Spleen (tissue), 7 donors: ENCODE data around the gene TMEM117.

ENCODE experiments used
- POLR2AphosphoS5 ChIP-seq, 3 donors: sonication (generic); formaldehyde crosslinking; IDR thresholded peaks; one replicate each; pipeline ENCODE4 v1.5.1; 2017; ENCODE audit warnings: antibody characterized with exemption in 3 of 3
- TF ChIP-seq, protein P1 (sequence below), 11 experiments: fragments of 200-600 bp in 7 of 11; fragments of 450-650 bp in 4 of 11; sonication (generic) in 4 of 11; IDR thresholded peaks in 8 of 11; conservative IDR thresholded peaks in 3 of 11; 1 replicate in 7 of 11; 2 replicates in 4 of 11; pipeline versions ENCODE4 v1.4.0 to v1.8.0; 2016 to 2021; ENCODE audit warnings: antibody characterized with exemption in 11 of 11, inconsistent platforms in 4 of 11, mild to moderate bottlenecking in 1 of 11
- donor health status: DM: no; HTN: no; CAD: no; lungs with moderate emphysema.
- donor health status: DM: no; HTN: no; CAD: no.
- donor health status: DM: no; HTN: no; CAD: no.

- TF ChIP-seq POLR2AphosphoS5 (IDR thresholded peaks at IDR 0.05), result no peak
- TF ChIP-seq, protein P1, sequence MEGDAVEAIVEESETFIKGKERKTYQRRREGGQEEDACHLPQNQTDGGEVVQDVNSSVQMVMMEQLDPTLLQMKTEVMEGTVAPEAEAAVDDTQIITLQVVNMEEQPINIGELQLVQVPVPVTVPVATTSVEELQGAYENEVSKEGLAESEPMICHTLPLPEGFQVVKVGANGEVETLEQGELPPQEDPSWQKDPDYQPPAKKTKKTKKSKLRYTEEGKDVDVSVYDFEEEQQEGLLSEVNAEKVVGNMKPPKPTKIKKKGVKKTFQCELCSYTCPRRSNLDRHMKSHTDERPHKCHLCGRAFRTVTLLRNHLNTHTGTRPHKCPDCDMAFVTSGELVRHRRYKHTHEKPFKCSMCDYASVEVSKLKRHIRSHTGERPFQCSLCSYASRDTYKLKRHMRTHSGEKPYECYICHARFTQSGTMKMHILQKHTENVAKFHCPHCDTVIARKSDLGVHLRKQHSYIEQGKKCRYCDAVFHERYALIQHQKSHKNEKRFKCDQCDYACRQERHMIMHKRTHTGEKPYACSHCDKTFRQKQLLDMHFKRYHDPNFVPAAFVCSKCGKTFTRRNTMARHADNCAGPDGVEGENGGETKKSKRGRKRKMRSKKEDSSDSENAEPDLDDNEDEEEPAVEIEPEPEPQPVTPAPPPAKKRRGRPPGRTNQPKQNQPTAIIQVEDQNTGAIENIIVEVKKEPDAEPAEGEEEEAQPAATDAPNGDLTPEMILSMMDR (IDR thresholded peaks at IDR 0.05 in 8 of 11, conservative IDR thresholded peaks at IDR 0.05 in 3 of 11), result no peak
Measured at GRCh38 chr12:43968736-43969135, 132.9 kb downstream of the TMEM117 start.
